PC-9 (cell line): Measurements from ENCODE around the gene B4GALNT3.

ENCODE experiments used
- CTCF ChIP-seq: fragments of 200-600 bp; sonication (generic); conservative IDR thresholded peaks from 2 replicates; pipeline ENCODE4 v1.6.1; 2017; ENCODE audit warnings: mixed run types, antibody characterized with exemption, mild to moderate bottlenecking, moderate library complexity
- EZH2 ChIP-seq: fragments of 200-600 bp; sonication (generic); IDR thresholded peaks from 2 replicates; pipeline ENCODE4 v1.8.0; 2017; ENCODE audit warnings: antibody characterized with exemption, low read depth

- no peak for TF ChIP-seq CTCF
- TF ChIP-seq EZH2, result no peak
Measured at GRCh38 chr12:462936-463705, 3.4 kb downstream of the B4GALNT3 start.
